Thoracic aorta (tissue), 2 donors: Measurements from ENCODE around the gene CCL17. TPM values are rescaled to one million over a fixed set of nuclear protein-coding genes. Genes with fewer than 3 reads are reported as not detected.
A peak's percentile ranks its signal among the peaks of the same experiment; 100 is the strongest.

Source experiments
- ATAC-seq: fragments of 150-250 bp; one replicate; pipeline ENCODE4 v1.8.0; 2017; ENCODE audit warnings: low read depth; ENCODE audit not compliant: insufficient number of reproducible peaks, low FRiP score
- DNase-seq: peaks from one replicate; pipeline ENCODE4 v3.0.0-alpha.2; 2020; ENCODE audit warnings: low spot score
- H3K27ac ChIP-seq, 2 donors: fragments of 200-600 bp; sonication (generic); 1 replicate in 1 of 2; 2 replicates in 1 of 2; pipeline ENCODE4 v1.5.1; 2016; ENCODE audit warnings: mild to moderate bottlenecking in 2 of 2, moderate library complexity in 2 of 2
- H3K27me3 ChIP-seq: fragments of 200-600 bp; sonication (generic); replicated peaks from 2 replicates; pipeline ENCODE4 v1.6.0; 2016; ENCODE audit warnings: mild to moderate bottlenecking; ENCODE audit not compliant: insufficient read depth
- H3K36me3 ChIP-seq: fragments of 200-600 bp; sonication (generic); one replicate; pipeline ENCODE4 v1.5.1; 2016
- H3K4me1 ChIP-seq, 2 donors: fragments of 200-600 bp; sonication (generic); 1 replicate in 1 of 2; 2 replicates in 1 of 2; pipeline versions ENCODE4 v1.5.1 to v1.6.0; 2016; ENCODE audit warnings: low read depth in 2 of 2, mild to moderate bottlenecking in 1 of 2; ENCODE audit not compliant: control insufficient read depth in 1 of 2
- H3K4me3 ChIP-seq: fragments of 200-600 bp; sonication (generic); 2 replicates; pipeline ENCODE4 v1.5.1; 2016; ENCODE audit warnings: mild to moderate bottlenecking
- H3K9me3 ChIP-seq: fragments of 200-600 bp; sonication (generic); 2 replicates; pipeline ENCODE4 v1.5.1; 2016
- total RNA-seq, 2 donors: library from RNA; depleted of rRNA; stranded (reverse); fragments of >200 nt; gene quantifications; one replicate each; pipeline versions ENCODE4 v1.1.0 to v1.2.3, GENCODE V29; 2016
- TF ChIP-seq, protein P1 (sequence below): fragments of 200-600 bp; sonication (generic); IDR thresholded peaks from one replicate; pipeline ENCODE4 v1.5.1; 2019; ENCODE audit warnings: antibody characterized with exemption

Gene CCL17
- total RNA-seq, 2 donors from 2014 or later, result not detected

DNA sequence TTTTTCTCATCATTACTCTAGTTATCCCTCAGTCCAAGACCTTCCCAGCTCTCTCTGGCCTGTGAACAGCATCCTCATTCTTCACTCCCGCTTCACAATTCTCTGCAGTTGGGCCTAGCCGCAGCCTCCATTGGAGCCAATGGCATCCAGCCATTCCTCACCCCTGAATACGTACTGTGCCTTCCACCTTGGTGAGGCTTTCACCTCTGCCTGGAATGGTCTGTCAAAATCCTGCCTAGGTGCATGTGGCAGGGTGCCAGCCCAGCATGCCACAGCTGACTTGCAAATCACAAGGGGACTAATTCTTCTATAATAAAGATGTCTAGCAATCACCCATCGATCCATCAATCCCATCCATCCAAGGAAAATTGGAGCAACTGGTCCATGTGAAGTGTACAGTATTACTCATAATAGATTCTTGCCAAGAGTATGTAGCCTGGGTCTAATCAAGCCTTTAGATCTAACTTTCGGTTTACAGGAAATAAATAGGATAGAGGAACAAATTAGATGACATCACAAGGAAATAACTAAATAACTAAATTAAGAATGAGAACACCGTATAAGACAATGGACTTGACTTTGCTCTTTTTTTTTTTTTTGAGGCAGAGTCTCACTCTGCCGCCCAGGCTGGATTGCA, 37.3 kb upstream of the CCL17 start:
- Histone ChIP-seq H3K4me1 (peaks cover 10 to 18% of the 10 kb centered on the region in 2 donors), H3K4me3 (no peak overlapping the region), H3K36me3 (no peaks in the 10 kb centered on the region), H3K27ac (no peak overlapping the region), H3K9me3 (no peaks in the 10 kb centered on the region), H3K27me3 (no peaks in the 10 kb centered on the region)
- TF ChIP-seq, protein P1, sequence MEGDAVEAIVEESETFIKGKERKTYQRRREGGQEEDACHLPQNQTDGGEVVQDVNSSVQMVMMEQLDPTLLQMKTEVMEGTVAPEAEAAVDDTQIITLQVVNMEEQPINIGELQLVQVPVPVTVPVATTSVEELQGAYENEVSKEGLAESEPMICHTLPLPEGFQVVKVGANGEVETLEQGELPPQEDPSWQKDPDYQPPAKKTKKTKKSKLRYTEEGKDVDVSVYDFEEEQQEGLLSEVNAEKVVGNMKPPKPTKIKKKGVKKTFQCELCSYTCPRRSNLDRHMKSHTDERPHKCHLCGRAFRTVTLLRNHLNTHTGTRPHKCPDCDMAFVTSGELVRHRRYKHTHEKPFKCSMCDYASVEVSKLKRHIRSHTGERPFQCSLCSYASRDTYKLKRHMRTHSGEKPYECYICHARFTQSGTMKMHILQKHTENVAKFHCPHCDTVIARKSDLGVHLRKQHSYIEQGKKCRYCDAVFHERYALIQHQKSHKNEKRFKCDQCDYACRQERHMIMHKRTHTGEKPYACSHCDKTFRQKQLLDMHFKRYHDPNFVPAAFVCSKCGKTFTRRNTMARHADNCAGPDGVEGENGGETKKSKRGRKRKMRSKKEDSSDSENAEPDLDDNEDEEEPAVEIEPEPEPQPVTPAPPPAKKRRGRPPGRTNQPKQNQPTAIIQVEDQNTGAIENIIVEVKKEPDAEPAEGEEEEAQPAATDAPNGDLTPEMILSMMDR, result no peak
- DNase-seq (no peak), ATAC-seq (peak; percentile 29)

DNA sequence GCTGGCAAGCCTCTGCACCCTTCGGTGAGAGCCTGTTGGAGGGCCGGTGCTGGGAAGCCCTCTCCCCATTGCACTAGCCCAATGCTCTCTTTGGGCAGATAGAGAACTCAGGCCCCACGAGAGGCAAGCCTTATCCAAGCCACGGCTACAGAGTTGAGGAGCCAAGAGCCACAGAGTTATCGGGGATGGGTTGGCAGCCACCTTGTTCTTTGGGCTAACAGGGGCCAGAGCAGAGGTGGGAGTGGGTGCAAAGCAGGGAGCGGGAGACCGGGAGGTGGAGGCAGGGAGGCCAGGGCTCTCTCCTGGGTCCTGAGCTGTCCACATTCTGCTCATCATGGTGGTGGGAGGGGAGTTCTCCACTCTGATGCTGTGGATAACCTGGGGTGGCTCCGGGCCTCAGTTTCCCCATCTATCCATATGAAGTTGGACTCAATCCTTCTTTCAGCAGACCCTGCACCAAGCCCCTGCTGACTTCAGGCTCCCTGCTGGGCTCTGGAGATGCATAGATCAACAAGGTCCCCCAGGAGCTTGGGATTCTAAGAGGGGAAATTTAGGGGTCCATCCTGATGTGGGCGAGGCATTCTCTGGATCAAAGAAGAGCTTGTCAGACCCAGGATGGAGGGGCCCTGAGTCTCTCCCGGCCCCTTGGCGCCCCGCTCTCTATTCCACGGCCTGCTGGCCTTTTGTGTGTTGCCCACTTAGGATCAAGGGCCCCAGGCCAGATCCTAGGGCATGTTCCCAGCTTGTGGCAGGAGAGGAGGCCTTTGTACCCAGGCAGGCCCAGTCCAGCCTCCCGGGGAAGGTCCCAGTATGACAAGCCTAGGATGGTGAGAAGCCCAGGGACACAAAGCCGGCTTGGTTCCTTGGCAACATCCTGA, 32.8 kb upstream of the CCL17 start:
- H3K9me3 ChIP-seq, result no peaks in the 10 kb centered on the region
- H3K27me3 ChIP-seq, result no peaks in the 10 kb centered on the region
- TF ChIP-seq, protein P1, result no peak
- no peaks in the 10 kb centered on the region for H3K36me3 ChIP-seq
- ATAC-seq (no peak), DNase-seq (peak; percentile 59)
- H3K4me1 ChIP-seq, result peaks cover 14 to 39% of the 10 kb centered on the region in 2 donors
- H3K27ac ChIP-seq, result peak overlapping the region; percentile 98
- peak overlapping the region; percentile 85 for H3K4me3 ChIP-seq

DNA sequence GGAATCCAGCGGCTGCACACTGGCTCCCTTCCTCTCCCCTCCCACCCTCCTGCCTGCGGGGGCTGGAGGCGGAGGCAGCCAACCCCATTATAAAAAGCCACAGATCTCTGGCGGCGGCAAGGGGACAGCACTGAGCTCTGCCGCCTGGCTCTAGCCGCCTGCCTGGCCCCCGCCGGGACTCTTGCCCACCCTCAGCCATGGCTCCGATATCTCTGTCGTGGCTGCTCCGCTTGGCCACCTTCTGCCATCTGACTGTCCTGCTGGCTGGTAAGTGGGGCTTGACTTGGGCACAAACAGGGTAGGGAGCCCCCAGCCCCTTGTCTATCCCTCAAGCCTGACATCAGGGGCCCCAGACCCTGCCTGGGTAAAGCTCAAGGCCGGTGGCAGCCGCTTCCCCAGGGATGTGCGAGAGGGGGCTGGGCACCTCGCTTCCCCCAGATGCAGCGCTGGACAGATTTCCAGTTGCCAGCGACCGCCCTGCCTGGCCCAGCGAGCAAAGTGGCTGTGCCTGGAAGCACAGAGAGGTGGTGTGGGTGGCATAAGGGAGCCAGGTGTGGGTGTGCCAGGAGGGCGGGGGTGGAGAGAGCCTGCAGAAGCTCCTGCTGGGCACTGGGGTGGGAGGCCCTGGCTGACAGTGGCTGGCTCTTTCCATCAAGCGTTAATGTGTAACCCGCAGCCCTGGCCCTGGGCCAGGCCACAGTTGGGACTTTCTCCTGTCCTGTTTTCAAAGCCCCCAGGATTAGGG, 32.0 kb upstream of the CCL17 start, which contains the start of gene CX3CL1:
CX3CL1 (plus strand) TSS at position 119 of the 745 bp plus-strand sequence; CDS start at position 198, 79 bp downstream.
- DNase-seq (no peak), ATAC-seq (peak; percentile 33)
- peak within 1 kb of the TSS; percentile 98 for H3K27ac ChIP-seq

DNA sequence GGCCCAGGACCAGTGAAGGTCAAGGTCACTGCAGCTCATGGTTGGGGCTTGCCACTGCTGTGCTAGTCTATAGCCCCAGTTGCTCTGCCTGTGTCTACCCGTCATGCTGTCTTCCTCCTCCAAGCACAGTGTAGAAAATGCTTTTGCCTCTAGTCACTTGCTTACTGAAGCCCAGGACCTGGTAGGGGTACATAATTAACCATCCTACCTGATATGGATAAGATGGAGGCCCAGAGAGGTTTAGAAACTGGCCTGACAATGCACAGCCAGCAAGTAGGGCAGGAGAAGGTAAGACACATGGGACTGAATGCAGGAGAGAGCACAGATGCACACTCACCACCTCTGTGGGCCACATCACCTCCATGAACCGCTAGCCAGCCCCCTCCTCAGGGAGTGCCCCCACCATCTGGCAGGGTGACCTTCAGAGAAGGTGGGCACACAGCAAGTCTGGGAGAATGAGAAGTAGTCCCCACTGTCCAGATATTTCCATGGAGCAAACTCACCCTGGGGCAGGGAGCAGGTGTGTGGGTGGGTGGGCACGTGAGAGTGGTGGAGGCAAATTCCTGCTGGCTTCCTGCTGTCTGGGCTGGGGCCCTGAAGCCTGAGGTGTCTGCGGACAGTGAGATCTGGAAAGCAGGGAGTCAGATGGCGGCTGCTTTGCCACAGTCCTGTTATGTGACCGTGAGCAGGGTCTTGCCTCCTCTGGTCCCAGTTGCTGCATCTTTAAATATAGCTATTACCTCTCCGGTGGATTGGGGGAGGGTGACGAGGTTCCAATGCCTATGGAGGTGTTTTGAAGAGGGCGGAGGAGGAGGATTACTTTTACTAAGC, 31.2 kb upstream of the CCL17 start:
- Histone ChIP-seq H3K4me3 (peak overlapping the region; percentile 85), H3K4me1 (peaks cover 14 to 54% of the 10 kb centered on the region in 2 donors), H3K9me3 (no peaks in the 10 kb centered on the region), H3K27ac (peak overlapping the region; percentile 98), H3K27me3 (no peaks in the 10 kb centered on the region), H3K36me3 (no peaks in the 10 kb centered on the region)
- DNase-seq (no peak), ATAC-seq (no peak)
- TF ChIP-seq, protein P1, result no peak

More for the DNA sequence above, 32.0 kb upstream of the CCL17 start, which contains the start of gene CX3CL1:
- Histone ChIP-seq H3K36me3 (no peaks in the 10 kb centered on the region), H3K4me3 (peak within 1 kb of the TSS; percentile 85), H3K27me3 (no peaks in the 10 kb centered on the region), H3K4me1 (peaks cover 14 to 46% of the 10 kb centered on the region in 2 donors), H3K9me3 (no peaks in the 10 kb centered on the region)
- TF ChIP-seq, protein P1, result peak; percentile 52
